Thyroid gland (tissue), 4 donors: ENCODE results near the gene LDHAL6A.

Experiments
- CTCF ChIP-seq, 6 experiments: fragments of 200-600 bp in 3 of 6; fragments of 450-650 bp in 3 of 6; sonication (generic) in 3 of 6; IDR thresholded peaks; one replicate each; pipeline ENCODE4 v1.5.1; 2016 to 2019; ENCODE audit warnings: antibody characterized with exemption in 6 of 6, mild to moderate bottlenecking in 2 of 6, inconsistent platforms in 1 of 6, moderate library complexity in 1 of 6
- POLR2A ChIP-seq, 2 donors: fragments of 450-650 bp; IDR thresholded peaks; one replicate each; pipeline ENCODE4 v1.6.1; 2017; ENCODE audit warnings: antibody characterized with exemption in 2 of 2, mild to moderate bottlenecking in 2 of 2, moderate library complexity in 1 of 2

- no peak for TF ChIP-seq CTCF (IDR thresholded peaks at IDR 0.05)
- no peak for TF ChIP-seq POLR2A (IDR thresholded peaks at IDR 0.05)
These were observed 1.8 kb downstream of the LDHAL6A start for GRCh38 chr11:18457450-18457849.
